ENCODE results near the gene POLL. TPM values are rescaled to one million over a fixed set of nuclear protein-coding genes. Genes with fewer than 3 reads are reported as not detected.
"Not testable (repeated sequence)": the region's sequence is repeated elsewhere in the genome, so short reads cannot be mapped to it uniquely, and the experiment has no call there.

POLL gene
- 13.6 TPM for polyA plus RNA-seq (2013, experiment 1 of 2)
- polyA plus RNA-seq (2013, experiment 2 of 2) = 12.5 TPM

- WGBS = under 1% methylated on average over 47 of the region's 50 CpGs
- Histone ChIP-seq H2BK5ac (ENCODE audit: low read depth, low read length, poor library complexity, severe bottlenecking) (peak within 1 kb of the TSS; percentile 32), H2AFZ (ENCODE audit: low read depth, low read length) (peak within 1 kb of the TSS; percentile 59), H3K9ac (ENCODE audit: low read length) (peak within 1 kb of the TSS; percentile 92), H3K9me3 (ENCODE audit: control insufficient read depth, low read length) (no peaks in the 10 kb centered on the region), H2AK5ac (ENCODE audit: low read length, severe bottlenecking) (no peak within 1 kb of the TSS), H2BK15ac (ENCODE audit: low read depth, poor library complexity, severe bottlenecking) (no peak within 1 kb of the TSS), H4K91ac (ENCODE audit: low read length) (peak within 1 kb of the TSS; percentile 12), H3K23ac (ENCODE audit: low read length in 2 of 2) (peak within 1 kb of the TSS in 1 of 2 experiments; percentile 20), H3K79me1 (replicated peaks; ENCODE audit: low read length, poor library complexity, severe bottlenecking) (peaks cover 41% of the 10 kb centered on the region), H4K8ac (ENCODE audit: low read length) (peak within 1 kb of the TSS; percentile 49), H3K18ac (ENCODE audit: low read depth in 1 of 2, low read length in 2 of 2) (peak within 1 kb of the TSS; percentile 26 to 58), H3K4ac (ENCODE audit: low read depth in 1 of 2, low read length in 2 of 2) (peak within 1 kb of the TSS in 1 of 2 experiments; percentile 29), H3K36me3 (ENCODE audit: control insufficient read depth in 1 of 2, insufficient read depth in 2 of 2, low read depth in 1 of 2, low read length in 2 of 2) (peaks cover 19 to 24% of the 10 kb centered on the region in 2 experiments), H3K27me3 (ENCODE audit: control insufficient read depth in 1 of 2, insufficient read depth in 1 of 2, low read length in 2 of 2) (no peaks in the 10 kb centered on the region), H3K4me1 (ENCODE audit: control insufficient read depth, insufficient read depth, low read depth, low read length) (peaks cover 14% of the 10 kb centered on the region), H2BK12ac (ENCODE audit: low read length in 2 of 2) (no peak within 1 kb of the TSS), H3K4me2 (ENCODE audit: low read length, poor library complexity, severe bottlenecking) (peak within 1 kb of the TSS; percentile 86), H2BK120ac (ENCODE audit: low read depth, low read length) (no peak within 1 kb of the TSS), H3K14ac (ENCODE audit: low read length in 2 of 2) (peak within 1 kb of the TSS in 1 of 2 experiments; percentile 57), H3K4me3 (ENCODE audit: insufficient read depth in 1 of 2, low read depth in 1 of 2, low read length in 2 of 2) (peak within 1 kb of the TSS; percentile 77 to 99), H3K27ac (ENCODE audit: low read length, poor library complexity, severe bottlenecking) (no peak within 1 kb of the TSS)
- DNase-seq = peak; percentile 96
Measured at GRCh38 chr10:101587725-101588653, at the start of gene POLL, which contains the start of gene DPCD. Gene POLL, minus strand, starts transcription at chr10:101588257. Its CDS starts 897 bp downstream, at chr10:101587360. Gene DPCD, plus strand, starts transcription at chr10:101588321. Its CDS starts 16 bp downstream, at chr10:101588337.

- not testable (repeated sequence) for H2AFZ ChIP-seq (ENCODE audit: low read depth, low read length); H2BK120ac ChIP-seq (ENCODE audit: low read depth, low read length); H3K4ac ChIP-seq (ENCODE audit: low read depth in 1 of 2, low read length in 2 of 2)
Measured at GRCh38 chr10:101633510-101633909, 45.5 kb upstream of the POLL start.

GRCh38 chr10:101631821-101632475 lies 43.9 kb upstream of the POLL start:
- H2BK15ac ChIP-seq (ENCODE audit: low read depth, poor library complexity, severe bottlenecking) = no peak overlapping the region
- H3K18ac ChIP-seq (ENCODE audit: low read depth in 1 of 2, low read length in 2 of 2) = no peak overlapping the region
- H3K4ac ChIP-seq (ENCODE audit: low read depth in 1 of 2, low read length in 2 of 2) = no peak overlapping the region
- no peak overlapping the region for H3K23ac ChIP-seq (ENCODE audit: low read length in 2 of 2)
- DNase-seq = no peak
- H3K79me1 ChIP-seq (replicated peaks; ENCODE audit: low read length, poor library complexity, severe bottlenecking) = peaks cover 27% of the 10 kb centered on the region
- no peak overlapping the region for H2BK120ac ChIP-seq (ENCODE audit: low read depth, low read length)
- H3K4me2 ChIP-seq (ENCODE audit: low read length, poor library complexity, severe bottlenecking) = no peak overlapping the region
- H4K8ac ChIP-seq (ENCODE audit: low read length) = no peak overlapping the region
- H3K27ac ChIP-seq (ENCODE audit: low read length, poor library complexity, severe bottlenecking) = no peak overlapping the region
- H2AK5ac ChIP-seq (ENCODE audit: low read length, severe bottlenecking) = no peak overlapping the region
- H3K9ac ChIP-seq (ENCODE audit: low read length) = no peak overlapping the region
- H3K27me3 ChIP-seq (ENCODE audit: control insufficient read depth in 1 of 2, insufficient read depth in 1 of 2, low read length in 2 of 2) = no peaks in the 10 kb centered on the region
- H3K4me3 ChIP-seq (ENCODE audit: insufficient read depth in 1 of 2, low read depth in 1 of 2, low read length in 2 of 2) = no peak overlapping the region
- no peak overlapping the region for H3K14ac ChIP-seq (ENCODE audit: low read length in 2 of 2)
- WGBS = 96% methylated on average over 8 of the region's 8 CpGs
- H3K9me3 ChIP-seq (ENCODE audit: control insufficient read depth, low read length) = no peaks in the 10 kb centered on the region
- H2BK5ac ChIP-seq (ENCODE audit: low read depth, low read length, poor library complexity, severe bottlenecking) = no peak overlapping the region
- H2AFZ ChIP-seq (ENCODE audit: low read depth, low read length) = no peak overlapping the region
- peaks cover 14 to 22% of the 10 kb centered on the region in 2 experiments for H3K36me3 ChIP-seq (ENCODE audit: control insufficient read depth in 1 of 2, insufficient read depth in 2 of 2, low read depth in 1 of 2, low read length in 2 of 2)
- H3K4me1 ChIP-seq (ENCODE audit: control insufficient read depth, insufficient read depth, low read depth, low read length) = peaks cover 4% of the 10 kb centered on the region
- no peak overlapping the region for H2BK12ac ChIP-seq (ENCODE audit: low read length in 2 of 2)
- H4K91ac ChIP-seq (ENCODE audit: low read length) = no peak overlapping the region

More at GRCh38 chr10:101633510-101633909, 45.5 kb upstream of the POLL start:
- H3K9ac ChIP-seq (ENCODE audit: low read length); H3K23ac ChIP-seq (ENCODE audit: low read length in 2 of 2); H3K27me3 ChIP-seq (ENCODE audit: control insufficient read depth in 1 of 2, insufficient read depth in 1 of 2, low read length in 2 of 2); H3K4me3 ChIP-seq (ENCODE audit: insufficient read depth in 1 of 2, low read depth in 1 of 2, low read length in 2 of 2); H2AK5ac ChIP-seq (ENCODE audit: low read length, severe bottlenecking); H3K9me3 ChIP-seq (ENCODE audit: control insufficient read depth, low read length); H3K4me1 ChIP-seq (ENCODE audit: control insufficient read depth, insufficient read depth, low read depth, low read length); DNase-seq; H3K27ac ChIP-seq (ENCODE audit: low read length, poor library complexity, severe bottlenecking); H2BK5ac ChIP-seq (ENCODE audit: low read depth, low read length, poor library complexity, severe bottlenecking); H3K14ac ChIP-seq (ENCODE audit: low read length in 2 of 2); H3K18ac ChIP-seq (ENCODE audit: low read depth in 1 of 2, low read length in 2 of 2); H2BK15ac ChIP-seq (ENCODE audit: low read depth, poor library complexity, severe bottlenecking); H4K8ac ChIP-seq (ENCODE audit: low read length); H3K4me2 ChIP-seq (ENCODE audit: low read length, poor library complexity, severe bottlenecking); H4K91ac ChIP-seq (ENCODE audit: low read length); H2BK12ac ChIP-seq (ENCODE audit: low read length in 2 of 2): not testable (repeated sequence)
- WGBS = no CpG with 5 or more reads among the region's 4 CpGs
- Histone ChIP-seq H3K36me3 (ENCODE audit: control insufficient read depth in 1 of 2, insufficient read depth in 2 of 2, low read depth in 1 of 2, low read length in 2 of 2) (peaks cover 14 to 25% of the 10 kb centered on the region in 2 experiments), H3K79me1 (replicated peaks; ENCODE audit: low read length, poor library complexity, severe bottlenecking) (peaks cover 21% of the 10 kb centered on the region)

GRCh38 chr10:101630633-101630920 lies 42.5 kb upstream of the POLL start:
- Histone ChIP-seq H3K9ac (ENCODE audit: low read length) (no peak overlapping the region), H2AFZ (ENCODE audit: low read depth, low read length) (no peak overlapping the region), H2BK15ac (ENCODE audit: low read depth, poor library complexity, severe bottlenecking) (no peak overlapping the region), H2BK12ac (ENCODE audit: low read length in 2 of 2) (no peak overlapping the region), H3K14ac (ENCODE audit: low read length in 2 of 2) (no peak overlapping the region), H4K8ac (ENCODE audit: low read length) (no peak overlapping the region), H3K4me2 (ENCODE audit: low read length, poor library complexity, severe bottlenecking) (no peak overlapping the region), H3K18ac (ENCODE audit: low read depth in 1 of 2, low read length in 2 of 2) (no peak overlapping the region), H3K4ac (ENCODE audit: low read depth in 1 of 2, low read length in 2 of 2) (no peak overlapping the region), H3K36me3 (ENCODE audit: control insufficient read depth in 1 of 2, insufficient read depth in 2 of 2, low read depth in 1 of 2, low read length in 2 of 2) (peaks cover 19 to 22% of the 10 kb centered on the region in 2 experiments), H2BK5ac (ENCODE audit: low read depth, low read length, poor library complexity, severe bottlenecking) (no peak overlapping the region), H2AK5ac (ENCODE audit: low read length, severe bottlenecking) (no peak overlapping the region), H3K27me3 (ENCODE audit: control insufficient read depth in 1 of 2, insufficient read depth in 1 of 2, low read length in 2 of 2) (no peaks in the 10 kb centered on the region), H3K27ac (ENCODE audit: low read length, poor library complexity, severe bottlenecking) (no peak overlapping the region), H3K4me1 (ENCODE audit: control insufficient read depth, insufficient read depth, low read depth, low read length) (peaks cover 4% of the 10 kb centered on the region), H2BK120ac (ENCODE audit: low read depth, low read length) (no peak overlapping the region), H3K23ac (ENCODE audit: low read length in 2 of 2) (no peak overlapping the region), H3K9me3 (ENCODE audit: control insufficient read depth, low read length) (no peaks in the 10 kb centered on the region), H3K4me3 (ENCODE audit: insufficient read depth in 1 of 2, low read depth in 1 of 2, low read length in 2 of 2) (no peak overlapping the region), H3K79me1 (replicated peaks; ENCODE audit: low read length, poor library complexity, severe bottlenecking) (peaks cover 36% of the 10 kb centered on the region), H4K91ac (ENCODE audit: low read length) (no peak overlapping the region)
- DNase-seq = no peak
- 97% methylated on average over 1 of the region's 1 CpG for WGBS

Data from mesenchymal stem cell (in vitro differentiated cells and primary cell).